Neural cell (in vitro differentiated cells): Measurements from ENCODE around the gene STMN3. TPM values are rescaled to one million over a fixed set of nuclear protein-coding genes. Genes with fewer than 3 reads are reported as not detected.

ENCODE experiments used
- H2AFZ ChIP-seq: fragments of 200-600, 300-800 bp; sonication (generic), shearing (Covaris generic); 2 replicates; pipeline ENCODE4 v1.6.0; 2014; ENCODE audit warnings: low read depth, mild to moderate bottlenecking, antibody characterized with exemption, low read length, moderate library complexity
- H3F3A ChIP-seq: fragments of 200-600 bp; shearing (Covaris generic); 2 replicates; pipeline ENCODE4 v1.6.1; 2016; ENCODE audit warnings: mild to moderate bottlenecking, moderate library complexity, mixed read lengths, antibody characterized with exemption, low read length; ENCODE audit not compliant: insufficient read depth, poor library complexity, severe bottlenecking
- H3K27ac ChIP-seq: fragments of 200-600, 300-800 bp; sonication (generic), shearing (Covaris generic); 2 replicates; pipeline ENCODE4 v1.5.1; 2014; ENCODE audit warnings: mild to moderate bottlenecking, low read length, moderate library complexity
- H3K27me3 ChIP-seq: fragments of 300-800, 200-600 bp; sonication (generic), shearing (Covaris generic); 2 replicates; pipeline ENCODE4 v1.6.0; 2014; ENCODE audit warnings: mild to moderate bottlenecking, low read depth, low read length, moderate library complexity; ENCODE audit not compliant: insufficient read depth
- H3K36me3 ChIP-seq: fragments of 300-800, 200-600 bp; sonication (generic), shearing (Covaris generic); 2 replicates; pipeline ENCODE4 v1.5.1; 2014; ENCODE audit warnings: mild to moderate bottlenecking, antibody characterized with exemption, low read length, moderate library complexity; ENCODE audit not compliant: insufficient read depth
- H3K4me2 ChIP-seq: fragments of 300-800, 200-600 bp; sonication (generic), shearing (Covaris generic); 2 replicates; pipeline ENCODE4 v1.6.0; 2014; ENCODE audit warnings: mild to moderate bottlenecking, low read length
- H3K4me3 ChIP-seq: fragments of 300-800, 200-600 bp; sonication (generic), shearing (Covaris generic); 2 replicates; pipeline ENCODE4 v1.5.1; 2014; ENCODE audit warnings: mild to moderate bottlenecking, low read length, moderate library complexity
- H3K79me2 ChIP-seq: fragments of 200-600 bp; shearing (Covaris generic); replicated peaks from 2 replicates; pipeline ENCODE4 v1.6.0; 2014; ENCODE audit warnings: mild to moderate bottlenecking, low read length, moderate library complexity; ENCODE audit not compliant: insufficient read depth
- H3K9ac ChIP-seq: fragments of 300-800, 200-600 bp; sonication (generic), shearing (Covaris generic); 2 replicates; pipeline ENCODE4 v1.6.1; 2016; ENCODE audit warnings: mild to moderate bottlenecking, low read length, mixed read lengths
- H3K9me2 ChIP-seq: fragments of 200-600 bp; shearing (Covaris generic); 2 replicates; pipeline ENCODE4 v1.6.1; 2016; ENCODE audit warnings: mild to moderate bottlenecking, low read length, mixed read lengths; ENCODE audit not compliant: insufficient read depth
- H3K9me3 ChIP-seq: fragments of 200-600, 300-800 bp; sonication (generic), shearing (Covaris generic); 2 replicates; pipeline ENCODE4 v1.6.1; 2016; ENCODE audit warnings: mild to moderate bottlenecking, mixed run types, low read length, moderate library complexity, mixed read lengths
- H4K20me1 ChIP-seq: fragments of 200-600 bp; shearing (Covaris generic); 2 replicates; pipeline ENCODE4 v1.6.1; 2016; ENCODE audit warnings: mild to moderate bottlenecking, mixed run types; ENCODE audit not compliant: insufficient read depth
- EP300 ChIP-seq: fragments of 450-650 bp; conservative IDR thresholded peaks from 2 replicates; pipeline ENCODE4 v1.6.1; 2014; ENCODE audit warnings: antibody characterized with exemption, mild to moderate bottlenecking, moderate library complexity; ENCODE audit not compliant: poor library complexity, severe bottlenecking
- EZH2 ChIP-seq: fragments of 200-600, 300-800 bp; shearing (Covaris generic), sonication (generic); IDR thresholded peaks from 2 replicates; pipeline ENCODE4 v1.6.1; 2014; ENCODE audit warnings: antibody characterized with exemption, low read length, borderline replicate concordance, mild to moderate bottlenecking; ENCODE audit not compliant: insufficient read depth, poor library complexity, severe bottlenecking
- MXI1 ChIP-seq: fragments of 450-650 bp; conservative IDR thresholded peaks from 2 replicates; pipeline ENCODE4 v1.6.1; 2014; ENCODE audit warnings: antibody characterized with exemption, mild to moderate bottlenecking; ENCODE audit not compliant: poor library complexity, severe bottlenecking
- POLR2AphosphoS5 ChIP-seq: IDR thresholded peaks from 2 replicates; pipeline ENCODE4 v1.6.1; 2012
- RAD21 ChIP-seq: fragments of 450-650 bp; conservative IDR thresholded peaks from 2 replicates; pipeline ENCODE4 v1.6.1; 2014; ENCODE audit warnings: antibody characterized with exemption, mild to moderate bottlenecking, moderate library complexity
- SMC3 ChIP-seq: fragments of 450-650 bp; conservative IDR thresholded peaks from 2 replicates; pipeline ENCODE4 v1.6.1; 2014; ENCODE audit warnings: antibody characterized with exemption, mild to moderate bottlenecking, moderate library complexity; ENCODE audit not compliant: poor library complexity
- TAF1 ChIP-seq: IDR thresholded peaks from 2 replicates; pipeline ENCODE4 v1.6.1; 2012; ENCODE audit warnings: low read depth
- polyA plus RNA-seq: library from polyadenylated mRNA; depleted of rRNA; stranded (reverse); fragments of >200 nt; gene quantifications from 2 replicates; pipeline ENCODE4 v1.2.3, GENCODE V29; 2014
- TF ChIP-seq, protein P1 (sequence below): IDR thresholded peaks from 2 replicates; pipeline ENCODE4 v1.6.1; 2012; ENCODE audit warnings: borderline replicate concordance
- TF ChIP-seq, protein P2 (sequence below): fragments of 450-650 bp; IDR thresholded peaks from 2 replicates; pipeline ENCODE4 v1.5.1; 2014; ENCODE audit warnings: antibody characterized with exemption, mild to moderate bottlenecking, moderate library complexity; ENCODE audit not compliant: poor library complexity, severe bottlenecking

The STMN3 gene
- polyA plus RNA-seq, 1 donor from 2014 or later = 268 TPM

DNA sequence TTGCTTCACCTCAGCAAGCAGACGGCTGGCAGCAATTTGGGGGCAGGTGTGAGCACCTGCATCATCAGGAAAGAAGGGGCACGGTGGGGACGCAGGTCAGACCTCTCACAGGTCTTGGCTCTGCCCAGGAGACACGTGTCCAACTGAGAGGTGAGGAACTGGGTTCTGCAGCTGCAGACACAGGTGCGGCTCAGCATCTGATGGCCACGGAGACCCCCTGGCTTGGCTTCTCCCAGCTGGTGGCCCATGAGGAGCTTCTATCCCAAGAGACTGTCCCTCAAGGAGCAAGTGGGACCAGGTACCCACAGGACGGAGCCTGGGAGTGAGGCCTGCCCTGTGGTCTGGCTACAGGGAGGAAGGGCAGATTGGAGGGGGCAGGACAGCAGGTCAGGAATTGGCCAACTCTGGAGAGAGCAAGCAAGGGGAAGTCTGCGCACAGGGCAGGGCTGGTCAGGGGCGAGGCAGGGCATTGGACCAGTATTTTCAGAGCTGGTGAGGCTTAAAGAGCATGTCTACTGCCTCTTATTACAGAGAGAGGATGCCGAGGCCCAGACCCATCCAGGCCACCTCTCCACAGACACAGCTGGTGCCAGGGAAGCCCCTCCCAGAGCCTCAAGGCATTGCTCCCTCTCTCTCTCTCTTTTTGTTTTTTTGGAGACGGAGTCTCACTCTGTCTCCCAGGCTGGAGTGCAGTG, 4.2 kb downstream of the STMN3 start:
- H3K4me3 ChIP-seq = no peak overlapping the region
- H3F3A ChIP-seq = no peaks in the 10 kb centered on the region
- no peak overlapping the region for H3K9ac ChIP-seq
- TF ChIP-seq POLR2AphosphoS5 = no peak
- TF ChIP-seq RAD21 = no peak
- TF ChIP-seq TAF1 = no peak
- no peak for TF ChIP-seq EZH2
- TF ChIP-seq SMC3 = no peak
- no peak for TF ChIP-seq EP300
- TF ChIP-seq, protein P1, sequence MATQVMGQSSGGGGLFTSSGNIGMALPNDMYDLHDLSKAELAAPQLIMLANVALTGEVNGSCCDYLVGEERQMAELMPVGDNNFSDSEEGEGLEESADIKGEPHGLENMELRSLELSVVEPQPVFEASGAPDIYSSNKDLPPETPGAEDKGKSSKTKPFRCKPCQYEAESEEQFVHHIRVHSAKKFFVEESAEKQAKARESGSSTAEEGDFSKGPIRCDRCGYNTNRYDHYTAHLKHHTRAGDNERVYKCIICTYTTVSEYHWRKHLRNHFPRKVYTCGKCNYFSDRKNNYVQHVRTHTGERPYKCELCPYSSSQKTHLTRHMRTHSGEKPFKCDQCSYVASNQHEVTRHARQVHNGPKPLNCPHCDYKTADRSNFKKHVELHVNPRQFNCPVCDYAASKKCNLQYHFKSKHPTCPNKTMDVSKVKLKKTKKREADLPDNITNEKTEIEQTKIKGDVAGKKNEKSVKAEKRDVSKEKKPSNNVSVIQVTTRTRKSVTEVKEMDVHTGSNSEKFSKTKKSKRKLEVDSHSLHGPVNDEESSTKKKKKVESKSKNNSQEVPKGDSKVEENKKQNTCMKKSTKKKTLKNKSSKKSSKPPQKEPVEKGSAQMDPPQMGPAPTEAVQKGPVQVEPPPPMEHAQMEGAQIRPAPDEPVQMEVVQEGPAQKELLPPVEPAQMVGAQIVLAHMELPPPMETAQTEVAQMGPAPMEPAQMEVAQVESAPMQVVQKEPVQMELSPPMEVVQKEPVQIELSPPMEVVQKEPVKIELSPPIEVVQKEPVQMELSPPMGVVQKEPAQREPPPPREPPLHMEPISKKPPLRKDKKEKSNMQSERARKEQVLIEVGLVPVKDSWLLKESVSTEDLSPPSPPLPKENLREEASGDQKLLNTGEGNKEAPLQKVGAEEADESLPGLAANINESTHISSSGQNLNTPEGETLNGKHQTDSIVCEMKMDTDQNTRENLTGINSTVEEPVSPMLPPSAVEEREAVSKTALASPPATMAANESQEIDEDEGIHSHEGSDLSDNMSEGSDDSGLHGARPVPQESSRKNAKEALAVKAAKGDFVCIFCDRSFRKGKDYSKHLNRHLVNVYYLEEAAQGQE = no peak
- no peak overlapping the region for H3K4me2 ChIP-seq
- no peaks in the 10 kb centered on the region for H3K36me3 ChIP-seq
- peaks cover 18% of the 10 kb centered on the region for H4K20me1 ChIP-seq
- H2AFZ ChIP-seq = no peak overlapping the region
- no peaks in the 10 kb centered on the region for H3K9me3 ChIP-seq
- no peaks in the 10 kb centered on the region for H3K27me3 ChIP-seq
- H3K79me2 ChIP-seq = peaks cover 22% of the 10 kb centered on the region
- no peaks in the 10 kb centered on the region for H3K9me2 ChIP-seq
- no peak overlapping the region for H3K27ac ChIP-seq

DNA sequence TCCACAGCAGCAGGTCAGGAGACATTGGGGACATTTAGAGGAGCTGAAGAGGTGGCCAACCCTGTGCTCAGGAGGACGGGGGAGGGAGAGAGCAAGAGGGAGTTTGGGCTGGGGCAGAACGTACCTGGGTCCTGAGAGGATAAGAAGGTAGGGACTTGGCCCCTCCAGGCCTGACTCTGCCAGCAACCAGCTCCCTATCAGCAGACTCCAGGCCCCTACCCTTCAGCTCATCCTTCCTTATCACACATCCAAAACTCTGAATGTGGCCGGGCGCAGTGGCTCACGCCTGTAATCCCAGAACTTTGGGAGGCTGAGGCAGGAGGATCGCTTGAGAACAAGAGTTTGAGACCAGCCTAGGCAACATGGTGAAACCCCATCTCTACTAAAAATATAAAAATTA, 5.0 kb downstream of the STMN3 start:
- no peaks in the 10 kb centered on the region for H3K9me3 ChIP-seq
- H3K27ac ChIP-seq = no peak overlapping the region
- no peaks in the 10 kb centered on the region for H3K27me3 ChIP-seq
- H3K4me3 ChIP-seq = no peak overlapping the region
- TF ChIP-seq TAF1 = no peak
- no peak for TF ChIP-seq EZH2
- TF ChIP-seq POLR2AphosphoS5 = no peak
- TF ChIP-seq RAD21 = no peak
- TF ChIP-seq, protein P2, sequence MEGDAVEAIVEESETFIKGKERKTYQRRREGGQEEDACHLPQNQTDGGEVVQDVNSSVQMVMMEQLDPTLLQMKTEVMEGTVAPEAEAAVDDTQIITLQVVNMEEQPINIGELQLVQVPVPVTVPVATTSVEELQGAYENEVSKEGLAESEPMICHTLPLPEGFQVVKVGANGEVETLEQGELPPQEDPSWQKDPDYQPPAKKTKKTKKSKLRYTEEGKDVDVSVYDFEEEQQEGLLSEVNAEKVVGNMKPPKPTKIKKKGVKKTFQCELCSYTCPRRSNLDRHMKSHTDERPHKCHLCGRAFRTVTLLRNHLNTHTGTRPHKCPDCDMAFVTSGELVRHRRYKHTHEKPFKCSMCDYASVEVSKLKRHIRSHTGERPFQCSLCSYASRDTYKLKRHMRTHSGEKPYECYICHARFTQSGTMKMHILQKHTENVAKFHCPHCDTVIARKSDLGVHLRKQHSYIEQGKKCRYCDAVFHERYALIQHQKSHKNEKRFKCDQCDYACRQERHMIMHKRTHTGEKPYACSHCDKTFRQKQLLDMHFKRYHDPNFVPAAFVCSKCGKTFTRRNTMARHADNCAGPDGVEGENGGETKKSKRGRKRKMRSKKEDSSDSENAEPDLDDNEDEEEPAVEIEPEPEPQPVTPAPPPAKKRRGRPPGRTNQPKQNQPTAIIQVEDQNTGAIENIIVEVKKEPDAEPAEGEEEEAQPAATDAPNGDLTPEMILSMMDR = no peak
- TF ChIP-seq, protein P1 = no peak
- TF ChIP-seq EP300 = no peak
- TF ChIP-seq SMC3 = no peak
- no peak for TF ChIP-seq MXI1
- H2AFZ ChIP-seq = no peak overlapping the region
- peaks cover 18% of the 10 kb centered on the region for H4K20me1 ChIP-seq
- H3K36me3 ChIP-seq = no peaks in the 10 kb centered on the region
- H3F3A ChIP-seq = no peaks in the 10 kb centered on the region
- H3K4me2 ChIP-seq = no peak overlapping the region
- H3K79me2 ChIP-seq = peaks cover 22% of the 10 kb centered on the region
- H3K9ac ChIP-seq = no peak overlapping the region
- no peaks in the 10 kb centered on the region for H3K9me2 ChIP-seq
